ENCODE data around the gene ZNF236.
"Not testable (repeated sequence)": the region's sequence is repeated elsewhere in the genome, so short reads cannot be mapped to it uniquely, and the experiment has no call there.

The ZNF236 gene

DNA sequence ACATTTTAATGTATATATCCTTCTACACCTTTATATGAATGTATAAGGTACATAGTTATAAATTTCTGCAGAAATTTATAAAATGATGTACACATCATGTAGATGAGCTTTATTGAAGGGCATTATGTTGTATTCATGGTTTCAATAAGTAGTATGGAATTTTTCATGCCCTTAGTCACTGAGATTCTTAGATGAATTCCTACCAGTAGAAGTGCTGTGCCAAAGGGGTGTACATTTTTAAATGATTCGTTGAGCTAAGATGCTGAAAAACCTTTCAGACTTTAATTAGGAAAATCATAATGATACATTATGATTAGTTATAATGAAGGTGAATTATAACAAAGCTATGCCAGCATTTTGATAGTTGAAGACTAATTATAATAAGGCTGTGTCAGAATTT, 115.2 kb downstream of the ZNF236 start:
- no peak overlapping the region for H3K4me3 ChIP-seq (replicated peaks; ENCODE audit: low read depth, low read length)
- TF ChIP-seq CTCF (IDR thresholded peaks at IDR 0.05; ENCODE audit: low read length, missing control alignments): no peak
- no peak for DNase-seq (ENCODE audit: low read depth)

GRCh38 chr18:76938619-76939018, 116.3 kb downstream of the ZNF236 start:
- no peak for DNase-seq (ENCODE audit: low read depth)
- no peak for TF ChIP-seq CTCF (IDR thresholded peaks at IDR 0.05; ENCODE audit: low read length, missing control alignments)
- no peak overlapping the region for H3K4me3 ChIP-seq (replicated peaks; ENCODE audit: low read depth, low read length)

DNA sequence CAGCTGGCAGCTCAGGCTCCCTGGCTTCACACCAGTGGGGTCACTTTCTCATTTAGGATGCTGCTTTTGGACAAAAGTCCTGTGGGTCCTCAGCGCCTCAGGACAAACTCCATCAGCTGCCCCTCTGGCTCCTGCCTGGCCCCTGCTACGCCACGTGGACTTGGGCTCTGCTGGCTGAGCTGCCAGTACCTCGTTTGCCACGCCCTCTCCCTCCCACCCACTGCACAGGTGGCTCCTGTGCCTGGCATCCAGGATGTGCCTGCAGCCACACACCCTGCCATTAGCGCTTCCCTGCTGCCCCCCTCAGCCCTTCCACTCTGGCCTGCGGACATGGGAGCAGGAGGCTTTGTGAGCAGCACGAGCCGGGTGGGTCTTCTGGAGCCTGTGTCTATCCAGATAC, 118.9 kb downstream of the ZNF236 start:
- DNase-seq (ENCODE audit: low read depth): no peak
- no peak for TF ChIP-seq CTCF (IDR thresholded peaks at IDR 0.05; ENCODE audit: low read length, missing control alignments)

GRCh38 chr18:76943542-76944339, 121.4 kb downstream of the ZNF236 start:
- DNase-seq (ENCODE audit: low read depth): peak; percentile 66
- TF ChIP-seq CTCF (IDR thresholded peaks at IDR 0.05; ENCODE audit: low read length, missing control alignments): no peak
- H3K4me3 ChIP-seq (replicated peaks; ENCODE audit: low read depth, low read length): no peak overlapping the region

More for the DNA sequence above, 118.9 kb downstream of the ZNF236 start:
- no peak overlapping the region for H3K4me3 ChIP-seq (replicated peaks; ENCODE audit: low read depth, low read length)

DNA sequence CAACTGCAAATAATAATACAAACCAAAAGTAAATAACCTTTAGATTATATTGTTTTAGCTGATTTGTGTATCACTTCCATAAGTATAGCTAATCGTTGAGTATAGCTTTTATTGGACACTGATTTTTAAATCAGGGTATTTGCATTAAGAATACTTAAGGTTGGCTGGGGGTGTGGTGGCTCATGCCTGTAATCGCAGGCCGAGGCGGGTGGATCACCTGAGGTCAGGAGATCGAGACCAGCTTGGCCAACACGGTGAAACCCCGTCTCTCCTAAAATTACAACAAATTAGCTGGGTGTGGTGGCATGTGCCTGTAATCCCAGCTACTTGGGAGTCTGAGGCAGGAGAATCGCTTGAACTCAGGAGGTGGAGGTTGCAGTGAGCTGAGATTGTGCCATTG, 122.0 kb downstream of the ZNF236 start:
- not testable (repeated sequence) for H3K4me3 ChIP-seq (replicated peaks; ENCODE audit: low read depth, low read length); DNase-seq (ENCODE audit: low read depth)

DNA sequence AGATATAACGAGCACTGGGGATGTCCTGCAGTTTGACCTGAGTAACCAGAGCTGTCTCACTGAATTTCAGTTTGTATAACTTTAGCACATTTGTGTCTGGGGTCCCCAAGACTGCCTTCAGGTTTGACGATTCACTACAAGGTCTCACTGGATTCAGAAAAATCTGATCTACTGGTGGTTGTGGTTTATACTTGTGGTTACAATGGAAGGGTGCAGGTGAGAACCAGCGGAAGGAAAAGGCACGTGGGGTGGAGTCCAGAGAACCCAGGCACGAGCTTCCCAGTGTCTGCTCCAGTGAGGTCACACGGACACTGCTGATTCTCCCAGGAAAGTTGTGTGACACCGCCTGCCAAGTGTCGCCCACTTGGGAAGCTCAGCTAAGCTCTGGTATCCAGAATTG, 126.0 kb downstream of the ZNF236 start:
- DNase-seq (ENCODE audit: low read depth): no peak
- TF ChIP-seq CTCF (IDR thresholded peaks at IDR 0.05; ENCODE audit: low read length, missing control alignments): no peak
- no peak overlapping the region for H3K4me3 ChIP-seq (replicated peaks; ENCODE audit: low read depth, low read length)

- no peak for TF ChIP-seq CTCF (IDR thresholded peaks at IDR 0.05; ENCODE audit: low read length, missing control alignments)
- no peak for DNase-seq (ENCODE audit: low read depth)
These were observed 129.3 kb downstream of the ZNF236 start for GRCh38 chr18:76951456-76952247.

More at GRCh38 chr18:76951456-76952247, 129.3 kb downstream of the ZNF236 start:
- no peak overlapping the region for H3K4me3 ChIP-seq (replicated peaks; ENCODE audit: low read depth, low read length)

All from fibroblast of pulmonary artery (primary cell).